CD4-positive, alpha-beta memory T cell (primary cell): ENCODE results near the gene LRRN3. TPM values are rescaled to one million over a fixed set of nuclear protein-coding genes. Genes with fewer than 3 reads are reported as not detected.

Experiments used
- CTCF ChIA-PET: fragments of 350-600 bp; sonication (Branson Sonifier 250); formaldehyde crosslinking; loops from one replicate; lab custom pipeline; 2021; ENCODE audit warnings: inconsistent platforms; ENCODE audit not compliant: partially characterized antibody; lab: Charles Lee
- POLR2A ChIA-PET: fragments of 350-600 bp; sonication (Branson Sonifier 250); formaldehyde crosslinking; loops from one replicate; lab custom pipeline; 2021; ENCODE audit not compliant: partially characterized antibody; lab: Charles Lee
- DNase-seq, 5 donors: peaks; one replicate each; pipeline versions ENCODE4 v3.0.0 to v3.0.0-alpha.2; 2020 to 2022; ENCODE audit warnings: mixed read lengths in 1 of 5
- H3K27ac ChIP-seq: one replicate; pipeline ENCODE4 v1.7.0; 2013; ENCODE audit warnings: low read depth, low read length
- H3K27me3 ChIP-seq: 2 replicates; pipeline ENCODE4 v1.7.0; 2013; ENCODE audit warnings: mild to moderate bottlenecking, low read length, moderate library complexity; ENCODE audit not compliant: insufficient read depth
- H3K36me3 ChIP-seq: 2 replicates; pipeline ENCODE4 v1.7.0; 2013; ENCODE audit warnings: mild to moderate bottlenecking, low read length, moderate library complexity; ENCODE audit not compliant: insufficient read depth
- H3K4me1 ChIP-seq: 2 replicates; pipeline ENCODE4 v1.7.0; 2013; ENCODE audit warnings: mild to moderate bottlenecking, low read length, moderate library complexity; ENCODE audit not compliant: insufficient read depth
- H3K4me3 ChIP-seq, 2 donors: one replicate each; pipeline ENCODE4 v1.7.0; 2013; ENCODE audit warnings: low read length in 2 of 2, mild to moderate bottlenecking in 1 of 2
- H3K9me3 ChIP-seq, 2 donors: one replicate each; pipeline ENCODE4 v1.7.0; 2013; ENCODE audit warnings: low read length in 2 of 2, control low read depth in 1 of 2; ENCODE audit not compliant: control insufficient read depth in 1 of 2
- H3K27ac Mint-ChIP-seq, 7 donors: one replicate each; pipeline ENCODE4 v1.8.0; 2020 to 2021; ENCODE audit warnings: mixed read lengths in 7 of 7, mild to moderate bottlenecking in 6 of 7, inconsistent platforms in 3 of 7, moderate library complexity in 3 of 7
- H3K27me3 Mint-ChIP-seq, 2 donors: one replicate each; pipeline ENCODE4 v1.8.0; 2020 to 2021; ENCODE audit warnings: mixed read lengths in 2 of 2
- H3K36me3 Mint-ChIP-seq, 2 donors: one replicate each; pipeline ENCODE4 v1.8.0; 2020 to 2021; ENCODE audit warnings: mixed read lengths in 2 of 2, inconsistent platforms in 1 of 2, mild to moderate bottlenecking in 1 of 2
- H3K4me1 Mint-ChIP-seq, 4 donors: one replicate each; pipeline ENCODE4 v1.8.0; 2020 to 2021; ENCODE audit warnings: mixed read lengths in 4 of 4, mild to moderate bottlenecking in 1 of 4
- H3K4me3 Mint-ChIP-seq, 8 donors: one replicate each; pipeline ENCODE4 v1.8.0; 2020 to 2021; ENCODE audit warnings: mixed read lengths in 8 of 8, mild to moderate bottlenecking in 7 of 8, moderate library complexity in 6 of 8, inconsistent platforms in 3 of 8
- H3K9me3 Mint-ChIP-seq, 8 donors: one replicate each; pipeline ENCODE4 v1.8.0; 2020 to 2021; ENCODE audit warnings: mixed read lengths in 8 of 8, mild to moderate bottlenecking in 5 of 8, inconsistent platforms in 3 of 8, moderate library complexity in 1 of 8
- intact Hi-C: fragments of 100-400 bp; cut with micrococcal nuclease; formaldehyde crosslinking; loops from one replicate; pipeline ENCODE4 v1.15.1; 2023
- polyA plus RNA-seq, 2 donors: library from polyadenylated mRNA; unstranded; fragments of 300-500 nt; fragmentation: Illumina TruSeq; gene quantifications; one replicate each; pipeline ENCODE4 v1.2.3, GENCODE V29; 2021
- total RNA-seq, 2 experiments: library from RNA; stranded (reverse); gene quantifications; one replicate each; pipeline ENCODE4 v1.2.3, GENCODE V29; 2021

The LRRN3 gene
- total and polyA plus RNA-seq, 4 experiments from 2014 or later, result 10.8 to 42.7 (median 27.2) TPM

- Histone ChIP-seq H3K4me1 (peaks cover 11% of the 10 kb centered on the region), H3K27me3 (no peaks in the 10 kb centered on the region), H3K4me3 (no peak overlapping the region), H3K9me3 (no peaks in the 10 kb centered on the region), H3K27ac (peak overlapping the region; percentile 13), H3K36me3 (no peaks in the 10 kb centered on the region)
- peak overlapping the region; percentile 70 to 88 (median 82) for H3K4me3 Mint-ChIP-seq
- H3K27me3 Mint-ChIP-seq, result no peaks in the 10 kb centered on the region
- peaks cover 4 to 11% (median 6%) of the 10 kb centered on the region in 4 donors for H3K4me1 Mint-ChIP-seq
- CTCF ChIA-PET, result interaction anchor here (0.9 to 2.2 kb wide), 5 partner anchors 9 to 644 kb away, joined by 3 to 14 read pairs (median 3); no protein-coding TSS in a partner anchor
- no peak for DNase-seq
- peak overlapping the region in 4 of 7 donors; percentile 41 to 88 (median 60) for H3K27ac Mint-ChIP-seq
- H3K36me3 Mint-ChIP-seq, result no peaks in the 10 kb centered on the region
- POLR2A ChIA-PET, result interaction anchor here (1.0 to 4.6 kb wide), 2 partner anchors 9 to 79 kb away, joined by 4 to 23 read pairs; no protein-coding TSS in a partner anchor
- intact Hi-C loops, result loop anchor here (5.0 kb wide), 1 partner anchor 470 kb away; the partner anchor contains the start of gene IMMP2L
- H3K9me3 Mint-ChIP-seq, result no peaks in the 10 kb centered on the region
Measured at GRCh38 chr7:111092406-111093236, 1.7 kb downstream of the LRRN3 start.

GRCh38 chr7:111093496-111093895 lies 2.6 kb downstream of the LRRN3 start:
- H3K27me3 Mint-ChIP-seq, result no peaks in the 10 kb centered on the region
- H3K27ac ChIP-seq, result no peak overlapping the region
- peak overlapping the region; percentile 7 to 88 (median 82) for H3K4me3 Mint-ChIP-seq
- intact Hi-C loops, result loop anchor here (5.0 kb wide), 1 partner anchor 469 kb away; the partner anchor contains the start of gene IMMP2L
- H3K9me3 Mint-ChIP-seq, result no peaks in the 10 kb centered on the region
- CTCF ChIA-PET, result interaction anchor here (1.2 to 1.6 kb wide), 3 partner anchors 10 to 643 kb away, joined by 3 to 6 read pairs (median 3); no protein-coding TSS in a partner anchor
- peaks cover 5 to 15% (median 7%) of the 10 kb centered on the region in 4 donors for H3K4me1 Mint-ChIP-seq
- no peaks in the 10 kb centered on the region for H3K9me3 ChIP-seq
- no peak for DNase-seq
- H3K4me3 ChIP-seq, result no peak overlapping the region
- no peaks in the 10 kb centered on the region for H3K36me3 Mint-ChIP-seq
- H3K27me3 ChIP-seq, result no peaks in the 10 kb centered on the region
- H3K4me1 ChIP-seq, result peaks cover 14% of the 10 kb centered on the region
- no peaks in the 10 kb centered on the region for H3K36me3 ChIP-seq
- H3K27ac Mint-ChIP-seq, result peak overlapping the region in 4 of 7 donors; percentile 17 to 38 (median 28)
- POLR2A ChIA-PET, result interaction anchor here (1.0 to 4.6 kb wide), 3 partner anchors 9 to 80 kb away, joined by 3 to 23 read pairs (median 4); no protein-coding TSS in a partner anchor

- Mint-ChIP-seq H3K36me3 (no peaks in the 10 kb centered on the region), H3K4me3 (peak overlapping the region in 6 of 8 donors; percentile 34 to 87 (median 68)), H3K4me1 (peaks cover 8 to 18% (median 12%) of the 10 kb centered on the region in 4 donors), H3K27me3 (no peaks in the 10 kb centered on the region), H3K9me3 (no peaks in the 10 kb centered on the region), H3K27ac (peak overlapping the region in 2 of 7 donors; percentile 32 to 41)
- H3K27ac ChIP-seq, result no peak overlapping the region
- peaks cover 17% of the 10 kb centered on the region for H3K4me1 ChIP-seq
- H3K4me3 ChIP-seq, result no peak overlapping the region
- H3K27me3 ChIP-seq, result no peaks in the 10 kb centered on the region
- no peak for DNase-seq
- no peaks in the 10 kb centered on the region for H3K9me3 ChIP-seq
- H3K36me3 ChIP-seq, result no peaks in the 10 kb centered on the region
- CTCF ChIA-PET, result interaction anchor here (1.2 to 1.6 kb wide), 2 partner anchors 9 to 11 kb away, joined by 3 to 6 read pairs; no protein-coding TSS in a partner anchor
- intact Hi-C loops, result loop anchor here (5.0 kb wide), 1 partner anchor 468 kb away; the partner anchor contains the start of gene IMMP2L
- POLR2A ChIA-PET, result interaction anchor here (1.4 to 4.6 kb wide), 2 partner anchors 10 to 44 kb away, joined by 3 to 23 read pairs; no protein-coding TSS in a partner anchor
Measured at GRCh38 chr7:111094419-111094818, 3.5 kb downstream of the LRRN3 start.

- H3K27me3 ChIP-seq, result no peaks in the 10 kb centered on the region
- Mint-ChIP-seq H3K4me1 (peaks cover 8 to 14% (median 12%) of the 10 kb centered on the region in 4 donors), H3K27me3 (no peaks in the 10 kb centered on the region), H3K4me3 (no peak overlapping the region), H3K36me3 (no peaks in the 10 kb centered on the region), H3K27ac (peak overlapping the region in 1 of 7 donors; percentile 35), H3K9me3 (no peaks in the 10 kb centered on the region)
- H3K4me3 ChIP-seq, result no peak overlapping the region
- ChIA-PET POLR2A (no interaction called here), CTCF (interaction anchor here (1.1 to 1.7 kb wide), 2 partner anchors 28 to 42 kb away, joined by 3 to 4 read pairs; no protein-coding TSS in a partner anchor)
- DNase-seq, result no peak
- H3K36me3 ChIP-seq, result no peaks in the 10 kb centered on the region
- H3K4me1 ChIP-seq, result peaks cover 12% of the 10 kb centered on the region
- no peaks in the 10 kb centered on the region for H3K9me3 ChIP-seq
- intact Hi-C loops, result no loop called here
- no peak overlapping the region for H3K27ac ChIP-seq
Measured at GRCh38 chr7:111096997-111097396, 6.1 kb downstream of the LRRN3 start.

- Mint-ChIP-seq H3K27me3 (no peaks in the 10 kb centered on the region), H3K9me3 (no peaks in the 10 kb centered on the region), H3K36me3 (no peaks in the 10 kb centered on the region), H3K4me3 (peak overlapping the region in 4 of 8 donors; percentile 0 to 43 (median 34)), H3K4me1 (peaks cover 4 to 9% (median 8%) of the 10 kb centered on the region in 4 donors), H3K27ac (peak overlapping the region in 3 of 7 donors; percentile 13 to 68 (median 29))
- H3K4me3 ChIP-seq, result no peak overlapping the region
- peaks cover 12% of the 10 kb centered on the region for H3K4me1 ChIP-seq
- H3K9me3 ChIP-seq, result no peaks in the 10 kb centered on the region
- no peaks in the 10 kb centered on the region for H3K27me3 ChIP-seq
- DNase-seq, result peak; percentile 46 to 59 (median 47)
- H3K36me3 ChIP-seq, result no peaks in the 10 kb centered on the region
- no peak overlapping the region for H3K27ac ChIP-seq
- intact Hi-C loops, result loop anchor here (1.0 kb wide), 3 partner anchors 503 to 637 kb away; no protein-coding TSS in a partner anchor
- ChIA-PET CTCF (interaction anchor here (0.8 to 2.2 kb wide), 24 partner anchors 9 to 1254 kb away, joined by 3 to 15 read pairs (median 4); no protein-coding TSS in a partner anchor), POLR2A (interaction anchor here (1.0 to 1.3 kb wide), 3 partner anchors 15 to 464 kb away, joined by 3 to 5 read pairs (median 4); partner anchors contain the start of gene IMMP2L)
Measured at GRCh38 chr7:111098011-111098925, 7.3 kb downstream of the LRRN3 start.

GRCh38 chr7:111098926-111099250 lies 8.0 kb downstream of the LRRN3 start:
- CTCF ChIA-PET, result interaction anchor here (0.7 to 2.2 kb wide), 24 partner anchors 9 to 1255 kb away, joined by 3 to 15 read pairs (median 4); no protein-coding TSS in a partner anchor

More at GRCh38 chr7:111098926-111099250, 8.0 kb downstream of the LRRN3 start:
- no peaks in the 10 kb centered on the region for H3K27me3 ChIP-seq
- Mint-ChIP-seq H3K9me3 (no peaks in the 10 kb centered on the region), H3K4me3 (peak overlapping the region in 1 of 8 donors; percentile 41), H3K4me1 (peaks cover 4 to 9% (median 8%) of the 10 kb centered on the region in 4 donors), H3K27me3 (no peaks in the 10 kb centered on the region), H3K27ac (no peak overlapping the region), H3K36me3 (no peaks in the 10 kb centered on the region)
- no peak overlapping the region for H3K4me3 ChIP-seq
- H3K27ac ChIP-seq, result no peak overlapping the region
- H3K4me1 ChIP-seq, result peaks cover 12% of the 10 kb centered on the region
- POLR2A ChIA-PET, result interaction anchor here (1.0 to 1.3 kb wide), 3 partner anchors 15 to 463 kb away, joined by 3 to 5 read pairs (median 4); partner anchors contain the start of gene IMMP2L
- H3K9me3 ChIP-seq, result no peaks in the 10 kb centered on the region
- DNase-seq, result no peak
- intact Hi-C loops, result loop anchor here (1.0 kb wide), 3 partner anchors 504 to 636 kb away; no protein-coding TSS in a partner anchor
- H3K36me3 ChIP-seq, result no peaks in the 10 kb centered on the region
